Gastroesophageal sphincter (tissue), 3 donors: ENCODE data around the gene TMEM60.

Experiments used
- CTCF ChIP-seq, 4 experiments: fragments of 200-600 bp in 2 of 4; fragments of 450-650 bp in 2 of 4; sonication (generic) in 1 of 4; IDR thresholded peaks; one replicate each; pipeline ENCODE4 v1.5.1; 2017 to 2019; ENCODE audit warnings: antibody characterized with exemption in 4 of 4, mild to moderate bottlenecking in 2 of 4, moderate library complexity in 2 of 4
- POLR2A ChIP-seq, 2 donors: fragments of 450-650 bp; IDR thresholded peaks; one replicate each; pipeline ENCODE4 v1.6.1; 2017; ENCODE audit warnings: antibody characterized with exemption in 2 of 2, mild to moderate bottlenecking in 2 of 2, moderate library complexity in 1 of 2
- POLR2AphosphoS5 ChIP-seq: sonication (generic); formaldehyde crosslinking; IDR thresholded peaks from one replicate; pipeline ENCODE4 v1.6.1; 2017; ENCODE audit warnings: antibody characterized with exemption

GRCh38 chr7:77796109-77796508 lies 2.1 kb downstream of the TMEM60 start:
- TF ChIP-seq POLR2A (IDR thresholded peaks at IDR 0.05) (no peak), CTCF (IDR thresholded peaks at IDR 0.05) (no peak), POLR2AphosphoS5 (no peak)
